H9 (cell line): Measurements from ENCODE around the gene IFNK. TPM values are rescaled to one million over a fixed set of nuclear protein-coding genes. Genes with fewer than 3 reads are reported as not detected.

Experiments
- DNase-seq: peaks from one replicate; pipeline ENCODE4 v3.0.0-alpha.2; 2017
- H2AFZ ChIP-seq: one replicate; pipeline ENCODE4 v1.6.1; 2013; ENCODE audit warnings: mild to moderate bottlenecking, low read length, control low read depth, moderate library complexity
- H2AK5ac ChIP-seq: 2 replicates; pipeline ENCODE4 v1.6.1; 2013; ENCODE audit warnings: low read length, control low read depth, mixed read lengths; ENCODE audit not compliant: insufficient read length
- H2BK120ac ChIP-seq: one replicate; pipeline ENCODE4 v1.6.1; 2013; ENCODE audit warnings: low read depth, mild to moderate bottlenecking, low read length, control low read depth, inconsistent platforms; ENCODE audit not compliant: poor library complexity, severe bottlenecking
- H2BK12ac ChIP-seq: 2 replicates; pipeline ENCODE4 v1.6.1; 2013; ENCODE audit warnings: low read length, control low read depth, mixed read lengths, low read depth; ENCODE audit not compliant: insufficient read length
- H2BK15ac ChIP-seq: 2 replicates; pipeline ENCODE4 v1.6.1; 2013; ENCODE audit warnings: low read depth, low read length, control low read depth
- H2BK20ac ChIP-seq: one replicate; pipeline ENCODE4 v1.6.1; 2013; ENCODE audit warnings: low read depth, mild to moderate bottlenecking, low read length, control low read depth, inconsistent platforms; ENCODE audit not compliant: poor library complexity, severe bottlenecking
- H2BK5ac ChIP-seq: 2 replicates; pipeline ENCODE4 v1.6.1; 2013; ENCODE audit warnings: low read length, control low read depth, mixed read lengths; ENCODE audit not compliant: insufficient read length
- H3K14ac ChIP-seq: 2 replicates; pipeline ENCODE4 v1.6.1; 2013; ENCODE audit warnings: low read length, control low read depth; ENCODE audit not compliant: insufficient read depth
- H3K18ac ChIP-seq: 2 replicates; pipeline ENCODE4 v1.6.1; 2013; ENCODE audit warnings: low read depth, mild to moderate bottlenecking, mixed read lengths, low read length, control low read depth; ENCODE audit not compliant: insufficient read length
- H3K23ac ChIP-seq: 2 replicates; pipeline ENCODE4 v1.6.1; 2013; ENCODE audit warnings: low read length, control low read depth, mixed read lengths, low read depth; ENCODE audit not compliant: insufficient read length
- H3K23me2 ChIP-seq: 2 replicates; pipeline ENCODE4 v1.6.1; 2013; ENCODE audit warnings: low read depth, mild to moderate bottlenecking, mixed read lengths, low read length, control low read depth; ENCODE audit not compliant: insufficient read length, poor library complexity, severe bottlenecking
- H3K27ac ChIP-seq: 2 replicates; pipeline ENCODE4 v1.5.1; 2013; ENCODE audit warnings: low read length, control low read depth, mixed read lengths, low read depth; ENCODE audit not compliant: insufficient read length
- H3K27me3 ChIP-seq: 2 replicates; pipeline ENCODE4 v1.6.1; 2013; ENCODE audit warnings: low read length, control low read depth, inconsistent platforms; ENCODE audit not compliant: insufficient read depth
- H3K4ac ChIP-seq: 2 replicates; pipeline ENCODE4 v1.6.1; 2013; ENCODE audit warnings: low read depth, mild to moderate bottlenecking, control low read depth, inconsistent platforms, low read length, moderate library complexity
- H3K4me1 ChIP-seq: 2 replicates; pipeline ENCODE4 v1.6.1; 2013; ENCODE audit warnings: low read length, control low read depth, inconsistent platforms; ENCODE audit not compliant: insufficient read depth
- H3K4me2 ChIP-seq: 2 replicates; pipeline ENCODE4 v1.6.1; 2013; ENCODE audit warnings: low read length, control low read depth, mixed read lengths; ENCODE audit not compliant: insufficient read length, insufficient read depth
- H3K56ac ChIP-seq: 2 replicates; pipeline ENCODE4 v1.6.1; 2013; ENCODE audit warnings: low read depth, mild to moderate bottlenecking, mixed read lengths, low read length, control low read depth; ENCODE audit not compliant: insufficient read length
- H3K79me1 ChIP-seq: 2 replicates; pipeline ENCODE4 v1.6.1; 2013; ENCODE audit warnings: low read depth, mild to moderate bottlenecking, moderate library complexity, low read length, control low read depth, inconsistent platforms; ENCODE audit not compliant: insufficient read depth, poor library complexity, severe bottlenecking
- H3K79me2 ChIP-seq: 2 replicates; pipeline ENCODE4 v1.6.1; 2013; ENCODE audit warnings: low read length, control low read depth, inconsistent platforms; ENCODE audit not compliant: insufficient read depth
- H3K9ac ChIP-seq: 2 replicates; pipeline ENCODE4 v1.6.1; 2013; ENCODE audit warnings: low read length, control low read depth, mixed read lengths; ENCODE audit not compliant: insufficient read length; ENCODE audit errors: extremely low read depth
- H3K9me3 ChIP-seq: one replicate; pipeline ENCODE4 v1.6.1; 2013; ENCODE audit warnings: low read depth, low read length, inconsistent platforms; ENCODE audit not compliant: control insufficient read depth
- H3T11ph ChIP-seq: one replicate; pipeline ENCODE4 v1.6.1; 2013; ENCODE audit warnings: mild to moderate bottlenecking, low read length, control low read depth, inconsistent platforms
- H4K20me1 ChIP-seq: one replicate; pipeline ENCODE4 v1.6.1; 2013; ENCODE audit not compliant: control insufficient read depth, insufficient read length, insufficient read depth
- H4K5ac ChIP-seq: 2 replicates; pipeline ENCODE4 v1.6.1; 2013; ENCODE audit warnings: low read depth, mild to moderate bottlenecking, mixed read lengths, low read length, control low read depth; ENCODE audit not compliant: insufficient read length
- H4K8ac ChIP-seq: replicated peaks from 2 replicates; pipeline ENCODE4 v1.6.1; 2013; ENCODE audit warnings: low read length, control low read depth, mixed read lengths, low read depth; ENCODE audit not compliant: insufficient read length
- H4K91ac ChIP-seq: 2 replicates; pipeline ENCODE4 v1.6.1; 2013; ENCODE audit warnings: low read depth, mild to moderate bottlenecking, moderate library complexity, mixed read lengths, low read length, control low read depth; ENCODE audit not compliant: insufficient read length
- H3K27ac Mint-ChIP-seq, 3 experiments: 2 replicates in 2 of 3; 3 replicates in 1 of 3; pipeline ENCODE4 v1.8.0; 2020 to 2021; ENCODE audit warnings: mixed read lengths in 3 of 3, mild to moderate bottlenecking in 1 of 3, moderate library complexity in 1 of 3
- H3K27me3 Mint-ChIP-seq: 2 replicates; pipeline ENCODE4 v1.8.0; 2021; ENCODE audit warnings: low read depth, mild to moderate bottlenecking, moderate library complexity, mixed read lengths
- H3K36me3 Mint-ChIP-seq, 3 experiments: 2 replicates in 2 of 3; 3 replicates in 1 of 3; pipeline ENCODE4 v1.8.0; 2020 to 2021; ENCODE audit warnings: low read depth in 3 of 3, mixed read lengths in 3 of 3; ENCODE audit not compliant: insufficient read depth in 1 of 3
- H3K4me1 Mint-ChIP-seq, 2 experiments: 2 replicates each; pipeline ENCODE4 v1.8.0; 2020; ENCODE audit warnings: mixed read lengths in 2 of 2
- H3K4me3 Mint-ChIP-seq, 2 experiments: 2 replicates in 1 of 2; 3 replicates in 1 of 2; pipeline ENCODE4 v1.8.0; 2020 to 2021; ENCODE audit warnings: mild to moderate bottlenecking in 2 of 2, mixed read lengths in 2 of 2, moderate library complexity in 1 of 2
- H3K9me3 Mint-ChIP-seq, 2 experiments: 2 replicates in 1 of 2; 3 replicates in 1 of 2; pipeline ENCODE4 v1.8.0; 2020; ENCODE audit warnings: mild to moderate bottlenecking in 2 of 2, mixed read lengths in 2 of 2, moderate library complexity in 1 of 2
- CTCF ChIP-seq: fragments of 200-600 bp; sonication (generic); conservative IDR thresholded peaks from 3 replicates; pipeline ENCODE4 v1.8.0; 2021; ENCODE audit warnings: antibody characterized with exemption, mild to moderate bottlenecking
- WGBS: extraction: QIAGEN DNeasy Blood & Tissue Kit; methylation state at CpG from one replicate; pipeline ENCODE4 v1.1.7; 2013; ENCODE audit warnings: missing lambda C conversion rate, low lambda C conversion rate, mixed read lengths; ENCODE audit not compliant: insufficient read length; ENCODE audit errors: extremely low coverage; 5-methylcytosine and 5-hydroxymethylcytosine counted together
- total RNA-seq: library from RNA; stranded (reverse); gene quantifications from 2 replicates; pipeline ENCODE4 v1.2.1, GENCODE V29; 2021

IFNK gene
- total RNA-seq, 1 experiment from 2014 or later: not detected

GRCh38 chr9:27535701-27536118 is 11.6 kb downstream of the IFNK start:
- Histone ChIP-seq H3K18ac (no peak overlapping the region), H2BK120ac (no peak overlapping the region), H2BK15ac (no peak overlapping the region), H3K27ac (no peak overlapping the region), H2BK12ac (no peak overlapping the region), H3K4me1 (no peaks in the 10 kb centered on the region; the same call in 1 of the 2 replicates), H3K79me1 (no peaks in the 10 kb centered on the region), H4K91ac (no peak overlapping the region), H3K9me3 (no peaks in the 10 kb centered on the region), H3K4ac (no peak overlapping the region), H3K79me2 (no peaks in the 10 kb centered on the region; the same call in 1 of the 2 replicates), H4K5ac (no peak overlapping the region), H3K4me2 (no peak overlapping the region), H2BK20ac (no peak overlapping the region), H3K9ac (no peak overlapping the region), H2AK5ac (no peak overlapping the region), H3K23me2 (no peaks in the 10 kb centered on the region), H3K23ac (no peak overlapping the region), H3T11ph (no peak overlapping the region), H3K14ac (no peak overlapping the region), H4K20me1 (no peaks in the 10 kb centered on the region), H3K56ac (no peak overlapping the region), H2AFZ (no peak overlapping the region), H3K27me3 (no peaks in the 10 kb centered on the region), H2BK5ac (no peak overlapping the region), H4K8ac (no peak overlapping the region)
- no CpG with 5 or more reads among the region's 3 CpGs for WGBS
- Mint-ChIP-seq H3K27ac (no peak overlapping the region), H3K4me3 (no peak overlapping the region), H3K9me3 (no peaks in the 10 kb centered on the region), H3K36me3 (peaks cover 0 to 5% (median 0%) of the 10 kb centered on the region in 3 experiments; a peak in 2 of 7 replicates), H3K27me3 (no peaks in the 10 kb centered on the region; the same call in 1 of the 2 replicates), H3K4me1 (peaks cover 14 to 16% of the 10 kb centered on the region in 2 experiments)
- peak; percentile 72 for TF ChIP-seq CTCF
- DNase-seq: peak; percentile 82
